Tibial artery (tissue), 4 donors: ENCODE results near the gene HOXA1.

Experiments
- DNase-seq, 2 donors: peaks; one replicate each; pipeline ENCODE4 v3.0.0-alpha.2; 2019
- H3K27ac ChIP-seq, 2 donors: fragments of 200-600 bp; sonication (generic) in 1 of 2; 1 replicate in 1 of 2; 2 replicates in 1 of 2; pipeline ENCODE4 v1.5.1; 2018 to 2019; ENCODE audit warnings: mild to moderate bottlenecking in 1 of 2
- H3K27me3 ChIP-seq, 2 donors: fragments of 200-600 bp; sonication (generic) in 1 of 2; one replicate each; pipeline versions ENCODE4 v1.5.1 to v1.6.0; 2016 to 2019
- H3K36me3 ChIP-seq, 3 donors: fragments of 200-600 bp; sonication (generic) in 2 of 3; one replicate each; pipeline ENCODE4 v1.5.1; 2016 to 2019; ENCODE audit warnings: mild to moderate bottlenecking in 2 of 3
- H3K4me1 ChIP-seq, 4 donors: fragments of 200-600 bp; sonication (generic) in 2 of 4; 1 replicate in 3 of 4; 2 replicates in 1 of 4; pipeline ENCODE4 v1.5.1; 2016 to 2019
- H3K4me3 ChIP-seq, 2 donors: fragments of 200-600 bp; sonication (generic) in 1 of 2; 1 replicate in 1 of 2; 2 replicates in 1 of 2; pipeline ENCODE4 v1.5.1; 2018 to 2019; ENCODE audit warnings: mild to moderate bottlenecking in 2 of 2
- H3K9me3 ChIP-seq, 3 donors: fragments of 200-600 bp; sonication (generic) in 1 of 3; one replicate each; pipeline ENCODE4 v1.5.1; 2016 to 2019
- CTCF ChIP-seq, 2 experiments: fragments of 200-600 bp in 1 of 2; fragments of 450-650 bp in 1 of 2; IDR thresholded peaks; one replicate each; pipeline ENCODE4 v1.5.1; 2017 to 2019; ENCODE audit warnings: antibody characterized with exemption in 2 of 2, mild to moderate bottlenecking in 1 of 2, moderate library complexity in 1 of 2
- intact Hi-C: fragments of 100-400 bp; cut with DNase I; formaldehyde crosslinking; loops from one replicate; pipeline ENCODE4 v1.15.0; 2023; ENCODE audit warnings: low total_unique reads

The HOXA1 gene

DNA sequence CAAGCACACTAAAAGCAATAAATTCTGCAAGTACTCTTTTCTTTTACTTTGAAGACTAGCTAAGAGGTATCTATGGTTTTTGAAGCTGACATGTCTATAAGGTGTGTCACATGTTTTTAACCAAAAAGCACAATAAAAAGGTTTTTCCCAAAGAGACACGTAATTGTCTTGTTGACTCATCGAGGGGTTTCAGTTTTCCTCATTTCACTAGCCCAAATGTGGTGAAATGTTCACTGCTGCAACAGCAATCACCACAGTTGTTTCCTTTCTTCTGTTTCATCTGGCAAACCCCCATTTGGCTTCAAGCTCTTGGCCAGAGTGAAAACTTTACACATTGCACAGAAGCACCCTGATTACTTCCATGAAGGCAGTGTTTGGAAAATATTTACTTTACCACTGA, 38.6 kb upstream of the HOXA1 start:
- intact Hi-C loops: no loop called here
- Histone ChIP-seq H3K36me3 (peaks cover under 1 to 2% (median 1%) of the 10 kb centered on the region in 3 donors), H3K27me3 (no peaks in the 10 kb centered on the region), H3K4me1 (peaks cover 0 to 45% (median 27%) of the 10 kb centered on the region in 4 donors), H3K4me3 (no peak overlapping the region), H3K27ac (peak overlapping the region; percentile 34 to 44), H3K9me3 (no peaks in the 10 kb centered on the region)
- TF ChIP-seq CTCF (IDR thresholded peaks at IDR 0.05): no peak
- peak in 1 of 2 donors; percentile 65 for DNase-seq

GRCh38 chr7:27133409-27134231, 37.8 kb upstream of the HOXA1 start:
- Histone ChIP-seq H3K27me3 (no peaks in the 10 kb centered on the region), H3K36me3 (no peaks in the 10 kb centered on the region), H3K27ac (peak overlapping the region; percentile 34 to 44), H3K9me3 (no peaks in the 10 kb centered on the region), H3K4me3 (no peak overlapping the region), H3K4me1 (peaks cover 0 to 49% (median 30%) of the 10 kb centered on the region in 4 donors)
- intact Hi-C loops: no loop called here
- no peak for DNase-seq
- no peak for TF ChIP-seq CTCF (IDR thresholded peaks at IDR 0.05)

- H3K36me3 ChIP-seq: no peaks in the 10 kb centered on the region
- intact Hi-C loops: no loop called here
- H3K9me3 ChIP-seq: no peaks in the 10 kb centered on the region
- no peak for DNase-seq
- H3K27me3 ChIP-seq: no peaks in the 10 kb centered on the region
- no peak overlapping the region for H3K27ac ChIP-seq
- no peak for TF ChIP-seq CTCF (IDR thresholded peaks at IDR 0.05)
- no peak overlapping the region for H3K4me3 ChIP-seq
- H3K4me1 ChIP-seq: peaks cover 0 to 45% (median 27%) of the 10 kb centered on the region in 4 donors
These were observed 37.2 kb upstream of the HOXA1 start for GRCh38 chr7:27132978-27133377.

DNA sequence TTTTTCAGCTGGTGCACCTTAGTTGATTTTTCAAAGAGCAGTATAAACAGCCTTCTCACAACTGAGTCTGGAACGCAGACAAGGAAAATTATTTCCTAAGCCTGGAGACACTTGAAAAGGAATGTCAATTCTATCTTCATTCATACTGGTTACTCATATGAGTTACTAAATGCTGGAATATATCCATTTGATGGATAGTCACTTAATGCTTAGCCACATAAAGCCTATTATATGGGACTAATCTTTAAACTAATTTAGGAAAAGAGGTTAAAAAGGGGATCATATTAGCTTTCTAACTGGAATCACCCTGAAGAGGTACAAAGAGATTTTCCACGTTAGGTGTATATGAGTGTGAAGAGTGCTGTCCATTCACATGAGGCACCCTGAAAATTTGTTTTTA, 36.4 kb upstream of the HOXA1 start:
- Histone ChIP-seq H3K9me3 (no peaks in the 10 kb centered on the region), H3K4me3 (no peak overlapping the region), H3K27ac (no peak overlapping the region), H3K4me1 (peaks cover 0 to 42% (median 25%) of the 10 kb centered on the region in 4 donors), H3K27me3 (no peaks in the 10 kb centered on the region), H3K36me3 (no peaks in the 10 kb centered on the region)
- intact Hi-C loops: no loop called here
- DNase-seq: no peak
- TF ChIP-seq CTCF (IDR thresholded peaks at IDR 0.05): no peak

- Histone ChIP-seq H3K9me3 (no peaks in the 10 kb centered on the region), H3K27me3 (no peaks in the 10 kb centered on the region), H3K36me3 (no peaks in the 10 kb centered on the region), H3K4me1 (peaks cover 0 to 35% (median 19%) of the 10 kb centered on the region in 4 donors), H3K27ac (peak overlapping the region; percentile 80 to 82), H3K4me3 (peak overlapping the region; percentile 67 to 75)
- intact Hi-C loops: no loop called here
- TF ChIP-seq CTCF (IDR thresholded peaks at IDR 0.05): no peak
- DNase-seq: no peak
These were observed 35.6 kb upstream of the HOXA1 start for GRCh38 chr7:27131390-27131819.
